Measurements from ENCODE around the gene EEFSEC. TPM values are rescaled to one million over a fixed set of nuclear protein-coding genes. Genes with fewer than 3 reads are reported as not detected.

Gene EEFSEC
- total RNA-seq, 2 donors from 2014 or later, result 10.5 to 12.8 TPM

- no peaks in the 10 kb centered on the region for H3K36me3 Mint-ChIP-seq (ENCODE audit: low read depth)
- peaks cover 12% of the 10 kb centered on the region for H3K9me3 Mint-ChIP-seq
- H3K4me3 Mint-ChIP-seq, result no peak overlapping the region
- no peak overlapping the region for H3K27ac Mint-ChIP-seq
- peaks cover 15% of the 10 kb centered on the region for H3K4me1 Mint-ChIP-seq
- H3K27me3 Mint-ChIP-seq, result peaks cover 18% of the 10 kb centered on the region
- ATAC-seq (replicated peaks), result no peak
These were observed 290.5 kb downstream of the EEFSEC start for GRCh38 chr3:128443771-128444170.

- Mint-ChIP-seq H3K9me3 (peaks cover 15% of the 10 kb centered on the region), H3K36me3 (ENCODE audit: low read depth) (no peaks in the 10 kb centered on the region), H3K27ac (peak overlapping the region; percentile 14), H3K4me1 (peaks cover 20% of the 10 kb centered on the region), H3K4me3 (no peak overlapping the region), H3K27me3 (peaks cover 5% of the 10 kb centered on the region)
- ATAC-seq (replicated peaks), result no peak
These were observed 292.1 kb downstream of the EEFSEC start for GRCh38 chr3:128445357-128445756.

DNA sequence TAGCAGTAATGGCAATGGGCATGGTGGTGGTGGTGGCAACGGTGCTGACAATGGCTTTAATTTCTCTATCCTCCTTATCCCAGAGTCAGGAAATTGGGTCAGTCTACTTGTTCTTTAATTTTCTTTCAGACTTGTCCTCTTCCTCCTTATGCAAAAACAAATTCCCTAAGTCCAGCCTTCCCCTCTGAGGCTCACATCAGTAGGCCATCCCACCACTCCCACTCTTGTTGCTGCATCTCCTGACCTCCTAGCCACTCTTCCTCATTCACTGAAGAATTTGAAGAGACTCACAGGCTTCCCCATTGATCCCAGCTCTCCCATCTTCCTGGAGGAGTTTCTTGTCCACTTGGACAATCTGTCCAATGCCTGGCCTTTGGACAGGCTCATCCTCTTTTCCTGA is 293.5 kb downstream of the EEFSEC start:
- Mint-ChIP-seq H3K36me3 (ENCODE audit: low read depth) (no peaks in the 10 kb centered on the region), H3K27me3 (peaks cover 5% of the 10 kb centered on the region), H3K27ac (peak overlapping the region; percentile 77), H3K4me1 (peaks cover 27% of the 10 kb centered on the region), H3K4me3 (peak overlapping the region; percentile 56), H3K9me3 (peaks cover 19% of the 10 kb centered on the region)
- ATAC-seq (replicated peaks), result no peak

DNA sequence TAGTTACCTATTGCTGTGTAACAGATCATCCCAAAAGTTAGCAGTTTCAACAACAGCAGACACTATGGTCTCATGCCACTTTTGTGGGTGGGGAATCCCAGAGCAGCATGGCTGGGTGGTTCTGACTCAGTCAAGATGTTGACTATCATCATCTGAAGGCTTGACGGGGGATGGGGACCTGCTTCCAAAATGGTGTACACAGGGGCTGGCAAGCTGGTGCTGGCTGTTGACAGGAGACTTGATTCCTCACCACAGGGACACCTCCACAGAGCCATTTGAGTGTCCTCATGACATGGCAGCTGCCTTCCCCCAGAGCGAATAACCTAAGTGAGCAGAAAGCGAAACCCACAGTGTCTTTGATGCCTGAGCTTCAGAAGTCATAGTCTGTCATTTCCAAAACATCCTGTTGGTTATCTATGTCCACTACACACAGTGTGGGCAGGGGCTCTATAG is 294.3 kb downstream of the EEFSEC start:
- H3K27me3 Mint-ChIP-seq, result peaks cover 10% of the 10 kb centered on the region
- peak overlapping the region; percentile 77 for H3K27ac Mint-ChIP-seq
- H3K4me3 Mint-ChIP-seq, result peak overlapping the region; percentile 56
- no peaks in the 10 kb centered on the region for H3K36me3 Mint-ChIP-seq (ENCODE audit: low read depth)
- peaks cover 19% of the 10 kb centered on the region for H3K9me3 Mint-ChIP-seq
- peaks cover 27% of the 10 kb centered on the region for H3K4me1 Mint-ChIP-seq
- ATAC-seq (replicated peaks), result peak; percentile 88

DNA sequence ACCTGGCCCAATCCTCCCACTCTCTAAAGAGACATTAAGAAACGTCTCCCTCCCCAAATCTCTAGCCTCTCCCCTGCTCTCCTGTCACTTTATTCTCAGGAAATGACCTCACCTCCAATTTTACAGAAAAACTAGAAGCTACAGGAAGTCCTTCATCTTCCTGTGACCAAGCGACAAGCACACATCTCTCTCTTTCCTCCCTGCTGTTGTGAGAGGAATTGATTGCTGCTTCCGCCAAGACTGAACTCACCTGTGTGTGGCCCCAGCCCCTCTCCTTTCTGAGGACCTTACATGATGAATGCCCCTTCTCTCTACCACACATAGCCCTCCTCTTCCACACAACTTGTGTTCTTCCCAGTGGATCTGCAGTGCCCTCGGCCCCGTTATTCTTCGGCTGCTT is 295.2 kb downstream of the EEFSEC start:
- H3K9me3 Mint-ChIP-seq, result peaks cover 19% of the 10 kb centered on the region
- peak; percentile 31 for ATAC-seq (replicated peaks)
- peaks cover 7% of the 10 kb centered on the region for H3K27me3 Mint-ChIP-seq
- no peaks in the 10 kb centered on the region for H3K36me3 Mint-ChIP-seq (ENCODE audit: low read depth)
- H3K27ac Mint-ChIP-seq, result peak overlapping the region; percentile 77
- H3K4me1 Mint-ChIP-seq, result peaks cover 27% of the 10 kb centered on the region
- H3K4me3 Mint-ChIP-seq, result peak overlapping the region; percentile 56

- Mint-ChIP-seq H3K27ac (peak overlapping the region; percentile 77), H3K4me3 (peak overlapping the region; percentile 56), H3K9me3 (peaks cover 19% of the 10 kb centered on the region), H3K27me3 (peaks cover 10% of the 10 kb centered on the region), H3K36me3 (ENCODE audit: low read depth) (no peaks in the 10 kb centered on the region), H3K4me1 (peaks cover 27% of the 10 kb centered on the region)
- ATAC-seq (replicated peaks), result no peak
These were observed 295.9 kb downstream of the EEFSEC start for GRCh38 chr3:128449111-128449638.

GRCh38 chr3:128452120-128452519 is 298.8 kb downstream of the EEFSEC start:
- peaks cover 14% of the 10 kb centered on the region for H3K9me3 Mint-ChIP-seq
- H3K4me1 Mint-ChIP-seq, result peaks cover 24% of the 10 kb centered on the region
- no peak overlapping the region for H3K27ac Mint-ChIP-seq
- H3K4me3 Mint-ChIP-seq, result no peak overlapping the region
- peaks cover 24% of the 10 kb centered on the region for H3K27me3 Mint-ChIP-seq
- no peaks in the 10 kb centered on the region for H3K36me3 Mint-ChIP-seq (ENCODE audit: low read depth)
- no peak for ATAC-seq (replicated peaks)

GRCh38 chr3:128452678-128453275 is 299.5 kb downstream of the EEFSEC start:
- peaks cover 12% of the 10 kb centered on the region for H3K9me3 Mint-ChIP-seq
- peaks cover 18% of the 10 kb centered on the region for H3K4me1 Mint-ChIP-seq
- H3K4me3 Mint-ChIP-seq, result no peak overlapping the region
- no peak for ATAC-seq (replicated peaks)
- H3K36me3 Mint-ChIP-seq (ENCODE audit: low read depth), result no peaks in the 10 kb centered on the region
- H3K27me3 Mint-ChIP-seq, result peaks cover 27% of the 10 kb centered on the region
- no peak overlapping the region for H3K27ac Mint-ChIP-seq

DNA sequence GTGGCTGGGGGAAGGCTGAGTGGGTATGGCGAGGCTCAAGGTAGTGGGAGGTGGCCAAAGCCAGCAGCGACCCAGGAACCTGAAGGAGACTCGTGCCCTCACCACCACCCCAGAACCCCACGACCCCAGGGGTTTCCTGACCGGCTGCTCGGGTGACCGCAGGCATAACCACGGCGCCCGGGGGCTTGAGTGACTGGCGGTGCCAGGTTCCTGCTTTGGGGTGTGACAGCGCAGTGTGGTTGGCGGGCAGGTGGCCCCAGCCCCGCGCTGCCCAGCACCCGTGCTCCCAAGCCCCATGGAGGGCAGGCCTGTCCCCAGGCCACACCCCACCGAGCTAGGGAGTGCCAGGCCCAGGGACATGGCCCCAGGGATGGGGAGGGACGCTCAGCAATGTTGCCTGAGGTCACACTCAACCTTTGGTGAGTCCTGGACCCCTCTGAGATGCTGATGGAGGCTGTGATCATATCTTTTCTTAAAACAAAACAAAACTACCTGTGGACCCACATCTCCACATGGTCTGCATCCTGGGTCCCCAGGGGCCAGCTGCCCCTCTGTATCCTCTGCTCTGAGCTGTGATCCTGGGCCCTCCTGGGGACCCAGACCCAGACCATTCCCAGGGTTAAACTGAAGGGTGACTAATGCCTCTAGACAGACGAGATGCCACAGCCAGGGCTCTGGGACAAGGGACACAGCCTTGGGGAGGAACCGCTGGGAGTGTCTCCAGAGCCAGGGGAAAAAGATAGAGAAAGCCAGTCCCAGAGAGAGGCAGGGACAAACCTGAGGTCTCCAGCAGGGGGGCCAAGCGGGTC is 300.4 kb downstream of the EEFSEC start:
- ATAC-seq (replicated peaks), result no peak
- H3K27me3 Mint-ChIP-seq, result peaks cover 28% of the 10 kb centered on the region
- H3K4me3 Mint-ChIP-seq, result no peak overlapping the region
- no peaks in the 10 kb centered on the region for H3K36me3 Mint-ChIP-seq (ENCODE audit: low read depth)
- peaks cover 13% of the 10 kb centered on the region for H3K4me1 Mint-ChIP-seq
- no peak overlapping the region for H3K27ac Mint-ChIP-seq
- peaks cover 8% of the 10 kb centered on the region for H3K9me3 Mint-ChIP-seq

- ATAC-seq (replicated peaks), result no peak
- Mint-ChIP-seq H3K4me3 (no peak overlapping the region), H3K27ac (no peak overlapping the region), H3K4me1 (peaks cover 9% of the 10 kb centered on the region), H3K36me3 (ENCODE audit: low read depth) (no peaks in the 10 kb centered on the region), H3K27me3 (peaks cover 28% of the 10 kb centered on the region), H3K9me3 (peaks cover 4% of the 10 kb centered on the region)
These were observed 301.0 kb downstream of the EEFSEC start for GRCh38 chr3:128454310-128454618.

DNA sequence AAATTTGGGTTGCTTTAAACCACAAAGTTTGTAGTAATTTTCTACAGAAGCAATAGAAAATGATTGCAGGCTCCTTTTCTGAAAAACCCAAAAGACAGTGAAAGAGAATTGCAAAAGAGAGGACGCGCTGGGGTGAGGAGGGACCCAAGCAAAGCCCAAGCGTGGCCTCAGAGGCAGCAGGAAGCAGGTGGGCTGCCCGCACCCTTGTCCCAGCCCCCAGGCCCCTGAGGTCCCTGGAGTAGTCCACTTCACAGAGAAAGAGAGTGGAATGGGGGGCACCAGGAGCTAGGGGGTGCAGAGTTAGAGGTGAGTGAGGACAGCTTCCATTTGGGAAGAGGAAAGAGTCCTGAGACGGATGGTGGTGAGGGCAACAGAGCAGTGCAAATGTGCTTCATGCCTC is 301.8 kb downstream of the EEFSEC start:
- ATAC-seq (replicated peaks), result no peak
- H3K36me3 Mint-ChIP-seq (ENCODE audit: low read depth), result no peaks in the 10 kb centered on the region
- H3K27ac Mint-ChIP-seq, result peak overlapping the region; percentile 23
- H3K9me3 Mint-ChIP-seq, result peaks cover 4% of the 10 kb centered on the region
- peaks cover 9% of the 10 kb centered on the region for H3K4me1 Mint-ChIP-seq
- peaks cover 28% of the 10 kb centered on the region for H3K27me3 Mint-ChIP-seq
- H3K4me3 Mint-ChIP-seq, result no peak overlapping the region

- Mint-ChIP-seq H3K27ac (no peak overlapping the region), H3K9me3 (peaks cover under 1% of the 10 kb centered on the region), H3K36me3 (ENCODE audit: low read depth) (no peaks in the 10 kb centered on the region), H3K4me1 (no peaks in the 10 kb centered on the region), H3K27me3 (peaks cover 31% of the 10 kb centered on the region), H3K4me3 (no peak overlapping the region)
- ATAC-seq (replicated peaks), result no peak
These were observed 302.8 kb downstream of the EEFSEC start for GRCh38 chr3:128455786-128456748.

DNA sequence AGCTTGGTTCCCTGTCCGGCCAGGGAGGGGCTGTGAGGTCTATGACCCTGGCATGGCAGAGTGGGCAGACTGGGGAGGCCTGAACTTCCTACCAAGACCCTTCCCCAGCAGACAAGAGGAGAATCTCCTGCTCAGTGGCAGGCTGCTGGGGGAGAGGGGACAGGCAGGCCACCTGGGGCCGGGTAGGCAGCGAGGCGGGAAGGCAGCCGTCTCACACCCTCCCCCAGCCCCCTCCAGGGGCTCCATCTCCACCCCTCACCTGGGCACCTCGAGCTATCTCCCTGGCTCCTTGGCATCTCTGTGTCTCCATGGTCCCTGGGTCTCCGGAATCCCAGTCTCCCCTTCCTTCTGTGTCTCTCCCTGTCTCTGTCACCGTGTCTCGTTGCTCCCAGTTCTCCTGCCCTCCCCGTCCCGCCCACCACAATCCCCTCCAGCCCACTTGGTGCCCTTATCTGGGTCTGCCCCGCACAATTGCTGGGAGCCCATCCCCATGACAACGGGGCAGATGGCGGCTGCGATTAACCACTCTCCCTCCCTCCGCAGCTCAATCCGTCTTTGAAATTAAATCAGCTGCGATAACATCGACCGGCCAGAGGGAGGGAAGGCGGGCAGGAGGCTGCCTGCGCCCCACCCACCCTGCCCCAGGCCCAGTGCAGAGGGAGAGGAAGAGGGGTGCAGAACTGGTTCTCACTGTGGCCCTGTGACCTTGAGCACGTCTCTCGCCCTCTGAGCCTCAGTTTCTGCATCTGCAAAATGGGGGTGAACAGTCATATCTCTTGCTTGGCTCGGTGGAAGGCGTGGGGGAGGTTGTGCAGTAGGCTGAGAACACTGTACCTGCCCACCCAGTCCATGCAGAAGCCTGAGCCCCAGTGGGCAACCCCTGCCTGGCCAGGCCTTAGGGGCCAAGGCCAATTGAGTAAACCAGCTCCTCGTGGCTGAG is 303.8 kb downstream of the EEFSEC start:
- H3K9me3 Mint-ChIP-seq, result no peaks in the 10 kb centered on the region
- H3K27me3 Mint-ChIP-seq, result peaks cover 27% of the 10 kb centered on the region
- no peak for ATAC-seq (replicated peaks)
- H3K27ac Mint-ChIP-seq, result no peak overlapping the region
- no peaks in the 10 kb centered on the region for H3K4me1 Mint-ChIP-seq
- H3K4me3 Mint-ChIP-seq, result no peak overlapping the region
- no peaks in the 10 kb centered on the region for H3K36me3 Mint-ChIP-seq (ENCODE audit: low read depth)

Data from activated T-helper 17 cell treated with anti-CD3 and anti-CD28 coated beads, Interleukin-2, amount 50 U/mL, for 72 hours (primary cell).